Peyer's patch (tissue), 4 donors: ENCODE data around the gene NVL. TPM values are rescaled to one million over a fixed set of nuclear protein-coding genes. Genes with fewer than 3 reads are reported as not detected.

ENCODE experiments used
- DNase-seq, 3 donors: peaks; one replicate each; pipeline ENCODE4 v3.0.0-alpha.2; 2017 to 2019
- H3K27ac ChIP-seq, 4 donors: fragments of 200-600 bp; sonication (generic); one replicate each; pipeline ENCODE4 v1.5.1; 2016 to 2019
- H3K27me3 ChIP-seq, 2 donors: fragments of 200-600 bp; sonication (generic); one replicate each; pipeline ENCODE4 v1.5.1; 2019
- H3K36me3 ChIP-seq, 3 donors: fragments of 200-600 bp; sonication (generic); one replicate each; pipeline ENCODE4 v1.5.1; 2016 to 2019
- H3K4me1 ChIP-seq, 4 donors: fragments of 200-600 bp; sonication (generic); one replicate each; pipeline ENCODE4 v1.5.1; 2016 to 2019
- H3K4me3 ChIP-seq, 4 donors: fragments of 200-600 bp; sonication (generic); 1 replicate in 3 of 4; 2 replicates in 1 of 4; pipeline ENCODE4 v1.5.1; 2016 to 2019; ENCODE audit warnings: mild to moderate bottlenecking in 1 of 4
- H3K9me3 ChIP-seq, 4 donors: fragments of 200-600 bp; sonication (generic); one replicate each; pipeline ENCODE4 v1.5.1; 2016 to 2019; ENCODE audit warnings: mild to moderate bottlenecking in 1 of 4
- POLR2A ChIP-seq, 2 donors: fragments of 450-650 bp; IDR thresholded peaks; one replicate each; pipeline ENCODE4 v1.5.1; 2017; ENCODE audit warnings: antibody characterized with exemption in 2 of 2, mild to moderate bottlenecking in 2 of 2, moderate library complexity in 2 of 2
- total RNA-seq, 4 donors: library from RNA; depleted of rRNA; stranded (reverse); fragments of >200 nt; gene quantifications; one replicate each; pipeline ENCODE4 v1.1.0, GENCODE V29; 2016
- TF ChIP-seq, protein P1 (sequence below), 6 experiments: fragments of 450-650 bp in 4 of 6; fragments of 200-600 bp in 2 of 6; sonication (generic) in 1 of 6; IDR thresholded peaks; one replicate each; pipeline ENCODE4 v1.5.1; 2017 to 2019; ENCODE audit warnings: antibody characterized with exemption in 6 of 6, mild to moderate bottlenecking in 3 of 6, moderate library complexity in 1 of 6

The NVL gene
- total RNA-seq, 4 donors from 2014 or later, result 26.6 to 96.6 (median 38.3) TPM

DNA sequence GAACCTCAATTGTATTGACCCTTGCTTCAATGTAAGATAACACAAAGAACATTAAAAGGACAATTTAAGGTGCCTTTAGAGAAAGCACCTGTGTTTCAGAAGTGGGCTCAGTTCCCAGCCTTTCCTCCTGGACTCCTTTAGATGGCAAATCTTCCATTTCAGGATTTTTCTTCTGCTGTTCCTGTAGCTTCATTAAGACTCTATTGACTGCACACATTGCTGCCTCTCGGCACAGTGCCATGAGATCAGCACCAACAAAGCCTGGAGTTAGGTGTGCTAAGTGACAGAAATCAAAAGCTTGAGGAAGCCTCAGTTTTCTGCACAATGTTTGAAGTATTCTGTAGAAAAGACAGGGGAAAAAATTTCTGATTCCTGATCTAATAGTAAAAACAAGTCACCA is 40.6 kb downstream of the NVL start:
- no peaks in the 10 kb centered on the region for H3K27me3 ChIP-seq
- no peak for DNase-seq
- H3K4me1 ChIP-seq, result no peaks in the 10 kb centered on the region
- TF ChIP-seq, protein P1, sequence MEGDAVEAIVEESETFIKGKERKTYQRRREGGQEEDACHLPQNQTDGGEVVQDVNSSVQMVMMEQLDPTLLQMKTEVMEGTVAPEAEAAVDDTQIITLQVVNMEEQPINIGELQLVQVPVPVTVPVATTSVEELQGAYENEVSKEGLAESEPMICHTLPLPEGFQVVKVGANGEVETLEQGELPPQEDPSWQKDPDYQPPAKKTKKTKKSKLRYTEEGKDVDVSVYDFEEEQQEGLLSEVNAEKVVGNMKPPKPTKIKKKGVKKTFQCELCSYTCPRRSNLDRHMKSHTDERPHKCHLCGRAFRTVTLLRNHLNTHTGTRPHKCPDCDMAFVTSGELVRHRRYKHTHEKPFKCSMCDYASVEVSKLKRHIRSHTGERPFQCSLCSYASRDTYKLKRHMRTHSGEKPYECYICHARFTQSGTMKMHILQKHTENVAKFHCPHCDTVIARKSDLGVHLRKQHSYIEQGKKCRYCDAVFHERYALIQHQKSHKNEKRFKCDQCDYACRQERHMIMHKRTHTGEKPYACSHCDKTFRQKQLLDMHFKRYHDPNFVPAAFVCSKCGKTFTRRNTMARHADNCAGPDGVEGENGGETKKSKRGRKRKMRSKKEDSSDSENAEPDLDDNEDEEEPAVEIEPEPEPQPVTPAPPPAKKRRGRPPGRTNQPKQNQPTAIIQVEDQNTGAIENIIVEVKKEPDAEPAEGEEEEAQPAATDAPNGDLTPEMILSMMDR (IDR thresholded peaks at IDR 0.05), result no peak
- no peak for TF ChIP-seq POLR2A (IDR thresholded peaks at IDR 0.05)
- no peak overlapping the region for H3K4me3 ChIP-seq
- peaks cover 0 to 86% (median 0%) of the 10 kb centered on the region in 3 donors for H3K36me3 ChIP-seq
- no peak overlapping the region for H3K27ac ChIP-seq
- no peaks in the 10 kb centered on the region for H3K9me3 ChIP-seq

DNA sequence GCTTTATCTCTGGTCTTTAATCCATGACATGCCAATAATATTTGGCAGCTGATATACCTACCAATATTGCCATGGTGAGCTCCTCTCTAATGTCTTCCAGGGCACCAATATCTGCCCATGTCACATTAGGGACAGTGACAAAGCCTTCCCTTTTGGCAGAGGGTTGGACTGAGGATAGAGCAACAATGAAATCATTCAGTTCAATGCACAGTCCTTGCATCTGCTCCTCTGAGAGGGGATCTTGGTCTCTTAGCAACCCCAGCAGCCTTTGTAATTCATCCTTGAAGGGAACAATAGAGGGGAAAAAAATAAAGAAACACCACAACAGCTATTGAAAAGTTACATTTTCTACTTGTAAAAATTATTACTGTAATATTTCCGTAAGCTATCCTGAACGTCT is 42.3 kb downstream of the NVL start:
- Histone ChIP-seq H3K36me3 (peaks cover 0 to 76% (median 0%) of the 10 kb centered on the region in 3 donors), H3K4me1 (no peaks in the 10 kb centered on the region), H3K9me3 (no peaks in the 10 kb centered on the region), H3K4me3 (no peak overlapping the region), H3K27me3 (no peaks in the 10 kb centered on the region), H3K27ac (no peak overlapping the region)
- DNase-seq, result no peak
- TF ChIP-seq POLR2A (IDR thresholded peaks at IDR 0.05), result no peak
- TF ChIP-seq, protein P1 (IDR thresholded peaks at IDR 0.05), result no peak

DNA sequence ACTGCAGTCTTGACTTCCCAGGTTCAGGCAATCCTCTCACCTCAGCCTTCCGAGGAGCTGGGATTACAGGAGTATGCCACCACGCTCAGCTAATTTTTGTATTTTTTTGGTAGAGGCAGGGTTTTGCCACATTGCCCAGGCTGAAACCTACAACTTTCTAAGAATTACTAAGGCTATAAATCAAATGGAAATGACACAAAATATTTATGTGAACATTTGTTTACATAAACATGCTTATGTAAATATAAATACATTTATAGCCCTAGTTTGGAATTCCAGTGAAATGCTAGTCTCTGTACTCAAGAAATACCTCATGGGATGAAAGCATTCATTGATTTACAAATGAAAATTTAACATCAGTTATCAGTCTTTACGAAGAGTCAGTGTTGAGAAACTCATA is 47.8 kb downstream of the NVL start:
- TF ChIP-seq, protein P1 (IDR thresholded peaks at IDR 0.05), result no peak
- TF ChIP-seq POLR2A (IDR thresholded peaks at IDR 0.05), result no peak
- H3K4me3 ChIP-seq, result no peak overlapping the region
- H3K27me3 ChIP-seq, result no peaks in the 10 kb centered on the region
- no peaks in the 10 kb centered on the region for H3K9me3 ChIP-seq
- H3K4me1 ChIP-seq, result no peaks in the 10 kb centered on the region
- no peak for DNase-seq
- peaks cover 0 to 67% (median 0%) of the 10 kb centered on the region in 3 donors for H3K36me3 ChIP-seq
- H3K27ac ChIP-seq, result no peak overlapping the region

DNA sequence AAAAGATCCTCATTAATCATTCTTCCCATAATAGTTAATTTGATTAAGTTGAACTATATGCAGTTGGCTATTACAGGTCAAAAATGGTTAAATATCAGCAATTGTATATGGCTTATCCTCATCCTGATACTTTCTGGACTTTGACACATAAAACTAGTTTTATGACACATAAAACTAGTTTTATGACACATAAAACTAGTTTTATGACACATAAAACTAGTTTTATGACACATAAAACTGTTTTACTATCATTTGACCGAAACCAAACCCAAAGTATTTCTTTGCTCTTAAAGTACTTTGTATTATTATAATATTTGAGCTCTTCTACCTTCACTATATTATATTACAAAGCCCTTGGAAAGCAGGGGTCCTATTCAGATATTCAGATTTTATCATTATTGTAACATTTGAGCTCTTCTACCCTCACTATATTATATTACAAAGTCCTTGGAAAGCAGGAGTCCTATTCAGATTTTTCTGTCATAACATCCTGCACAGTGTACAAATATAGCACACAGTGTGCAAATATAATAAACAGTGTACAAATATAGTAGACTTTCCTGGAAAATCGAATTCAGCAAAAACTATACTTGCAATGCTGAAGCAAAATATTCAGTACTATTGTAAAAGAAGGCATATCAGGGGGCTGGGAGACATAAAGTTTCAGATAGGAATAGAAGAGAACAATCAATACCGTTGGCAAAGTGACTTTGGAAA is 53.0 kb downstream of the NVL start:
- Histone ChIP-seq H3K27ac (peak overlapping the region in 3 of 4 donors; percentile 48 to 78 (median 62)), H3K4me3 (no peak overlapping the region)

DNA sequence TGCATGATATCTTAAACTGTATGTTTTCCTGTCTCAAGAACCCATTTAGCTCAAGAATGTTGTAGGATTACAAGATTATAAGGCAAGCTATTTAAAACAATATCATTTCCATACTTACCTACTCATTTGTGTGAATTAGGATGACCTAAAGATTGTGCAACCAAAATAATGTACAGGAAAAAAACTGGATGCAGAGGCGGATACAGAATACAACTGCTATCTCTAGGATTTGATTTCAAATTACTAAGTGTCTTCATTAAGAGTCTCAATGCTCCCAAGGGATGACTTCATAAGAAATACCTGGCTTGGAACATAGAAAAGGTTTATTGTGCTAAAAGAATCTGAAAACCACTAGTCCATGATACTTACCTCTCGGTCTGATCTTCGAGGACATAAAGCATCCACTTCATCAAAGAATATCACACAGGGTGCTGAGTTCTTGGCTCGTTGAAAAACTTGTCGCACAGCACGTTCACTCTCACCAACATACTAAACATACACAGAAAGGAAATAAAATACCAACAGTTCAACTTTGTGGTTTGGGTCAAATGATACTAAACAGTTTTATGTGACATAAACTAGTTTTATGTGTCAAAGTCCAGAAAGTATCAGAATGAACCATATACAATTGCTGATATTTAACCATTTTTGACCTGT is 54.9 kb downstream of the NVL start:
- no peak for DNase-seq
- Histone ChIP-seq H3K27ac (peak overlapping the region in 2 of 4 donors; percentile 2 to 36), H3K9me3 (no peaks in the 10 kb centered on the region)

More for the DNA sequence above, 53.0 kb downstream of the NVL start:
- H3K27me3 ChIP-seq, result no peaks in the 10 kb centered on the region
- TF ChIP-seq, protein P1 (IDR thresholded peaks at IDR 0.05), result no peak
- TF ChIP-seq POLR2A (IDR thresholded peaks at IDR 0.05), result no peak
- H3K9me3 ChIP-seq, result no peaks in the 10 kb centered on the region
- H3K4me1 ChIP-seq, result peaks cover 0 to 15% (median 0%) of the 10 kb centered on the region in 4 donors
- H3K36me3 ChIP-seq, result peaks cover 0 to 33% (median 0%) of the 10 kb centered on the region in 3 donors
- no peak for DNase-seq

More for the DNA sequence above, 54.9 kb downstream of the NVL start:
- peaks cover 0 to 15% (median 0%) of the 10 kb centered on the region in 4 donors for H3K4me1 ChIP-seq
- H3K4me3 ChIP-seq, result no peak overlapping the region
- H3K36me3 ChIP-seq, result peaks cover 0 to 29% (median 0%) of the 10 kb centered on the region in 3 donors
- H3K27me3 ChIP-seq, result no peaks in the 10 kb centered on the region
- no peak for TF ChIP-seq POLR2A (IDR thresholded peaks at IDR 0.05)
- TF ChIP-seq, protein P1 (IDR thresholded peaks at IDR 0.05), result no peak
